GM23338 (cell line): Measurements from ENCODE around the gene CLDN2. TPM values are rescaled to one million over a fixed set of nuclear protein-coding genes. Genes with fewer than 3 reads are reported as not detected.
"Not testable (repeated sequence)": the region's sequence is repeated elsewhere in the genome, so short reads cannot be mapped to it uniquely, and the experiment has no call there.

Source experiments
- ATAC-seq: fragments of 200-7000 bp; cut with Tn5 transposase; 3 replicates; pipeline ENCODE4 v1.9.1; 2020
- DNase-seq: peaks from one replicate; pipeline ENCODE4 v3.0.0-alpha.2; 2015; ENCODE audit warnings: low spot score
- H2AFZ ChIP-seq: fragments of 200-600 bp; sonication (generic); 2 replicates; pipeline ENCODE4 v1.8.0; 2016; ENCODE audit warnings: antibody characterized with exemption, mild to moderate bottlenecking, moderate library complexity
- H3F3A ChIP-seq: fragments of 200-600 bp; sonication (generic); replicated peaks from 2 replicates; pipeline ENCODE4 v1.8.0; 2017; ENCODE audit warnings: antibody characterized with exemption, mixed run types, low read depth
- H3K27ac ChIP-seq: fragments of 200-600 bp; sonication (generic); 2 replicates; pipeline ENCODE4 v1.6.1; 2016; ENCODE audit warnings: low read depth
- H3K27me3 ChIP-seq: fragments of 200-600 bp; sonication (generic); 2 replicates; pipeline ENCODE4 v1.8.0; 2016; ENCODE audit warnings: mild to moderate bottlenecking, mixed run types, moderate library complexity; ENCODE audit not compliant: insufficient read depth
- H3K36me3 ChIP-seq: fragments of 200-600 bp; sonication (generic); 2 replicates; pipeline ENCODE4 v1.8.0; 2016; ENCODE audit warnings: mild to moderate bottlenecking; ENCODE audit not compliant: insufficient read depth
- H3K4me1 ChIP-seq: fragments of 200-600 bp; sonication (generic); 2 replicates; pipeline ENCODE4 v1.8.0; 2016; ENCODE audit warnings: mild to moderate bottlenecking, moderate library complexity; ENCODE audit not compliant: insufficient read depth
- H3K4me2 ChIP-seq: fragments of 200-600 bp; sonication (generic); 2 replicates; pipeline ENCODE4 v1.7.1; 2017; ENCODE audit warnings: mixed run types
- H3K4me3 ChIP-seq: fragments of 200-600 bp; sonication (generic); 2 replicates; pipeline ENCODE4 v1.6.1; 2016; ENCODE audit warnings: mixed run types
- H3K79me2 ChIP-seq: fragments of 200-600 bp; sonication (generic); replicated peaks from 2 replicates; pipeline ENCODE4 v1.8.0; 2017; ENCODE audit warnings: mild to moderate bottlenecking; ENCODE audit not compliant: insufficient read depth
- H3K9me2 ChIP-seq: fragments of 200-600 bp; sonication (generic); 2 replicates; pipeline ENCODE4 v1.8.0; 2017; ENCODE audit not compliant: insufficient read depth
- H4K20me1 ChIP-seq: fragments of 200-600 bp; sonication (generic); replicated peaks from 2 replicates; pipeline ENCODE4 v1.8.0; 2017; ENCODE audit warnings: mild to moderate bottlenecking; ENCODE audit not compliant: insufficient read depth
- H3K27ac Mint-ChIP-seq: 2 replicates; pipeline ENCODE4 v1.8.0; 2020; ENCODE audit warnings: inconsistent platforms, mild to moderate bottlenecking, moderate library complexity, mixed read lengths
- H3K27me3 Mint-ChIP-seq: 3 replicates; pipeline ENCODE4 v1.8.0; 2022; ENCODE audit warnings: low read depth, mild to moderate bottlenecking, moderate library complexity, mixed read lengths, inconsistent platforms; ENCODE audit not compliant: insufficient read depth, poor library complexity
- H3K36me3 Mint-ChIP-seq: 3 replicates; pipeline ENCODE4 v1.8.0; 2021; ENCODE audit warnings: low read depth, mild to moderate bottlenecking, inconsistent platforms, moderate library complexity, mixed read lengths
- H3K4me1 Mint-ChIP-seq: 3 replicates; pipeline ENCODE4 v1.8.0; 2020; ENCODE audit warnings: mild to moderate bottlenecking, inconsistent platforms, mixed read lengths
- H3K4me3 Mint-ChIP-seq: 3 replicates; pipeline ENCODE4 v1.8.0; 2021; ENCODE audit warnings: moderate library complexity, mild to moderate bottlenecking, inconsistent platforms, mixed read lengths
- H3K9me3 Mint-ChIP-seq: 3 replicates; pipeline ENCODE4 v1.8.0; 2020; ENCODE audit warnings: moderate library complexity, mild to moderate bottlenecking, inconsistent platforms, mixed read lengths
- CREB1 ChIP-seq: fragments of 250-450 bp; sonication (Bioruptor Pico); IDR thresholded peaks from 2 replicates; pipeline ENCODE4 v1.5.0; 2020; ENCODE audit warnings: low read depth, mild to moderate bottlenecking, moderate library complexity
- CTCF ChIP-seq, 2 experiments: fragments of 200-600 bp in 1 of 2; sonication (generic) in 1 of 2; conservative IDR thresholded peaks; 2 replicates each; pipeline versions ENCODE4 v1.5.1 to v1.6.1; 2016 to 2017; ENCODE audit warnings: antibody characterized with exemption in 2 of 2, low read depth in 2 of 2, mild to moderate bottlenecking in 2 of 2, moderate library complexity in 1 of 2
- ETS1 ChIP-seq: IDR thresholded peaks from 2 replicates; pipeline ENCODE4 v1.6.1; 2016; ENCODE audit warnings: antibody characterized with exemption
- EZH2 ChIP-seq: fragments of 200-600 bp; sonication (generic); IDR thresholded peaks from one replicate; pipeline ENCODE4 v1.8.0; 2017; ENCODE audit warnings: antibody characterized with exemption, mild to moderate bottlenecking, low read depth; ENCODE audit not compliant: unreplicated experiment
- JUNB ChIP-seq: IDR thresholded peaks from one replicate; pipeline ENCODE4 v1.6.1; 2016; ENCODE audit warnings: antibody characterized with exemption; ENCODE audit not compliant: unreplicated experiment
- NANOG ChIP-seq: IDR thresholded peaks from 2 replicates; pipeline ENCODE4 v1.6.1; 2016; ENCODE audit warnings: antibody characterized with exemption, borderline replicate concordance
- POLR2AphosphoS5 ChIP-seq: IDR thresholded peaks from 2 replicates; pipeline ENCODE4 v1.6.1; 2016; ENCODE audit warnings: antibody characterized with exemption, low read depth
- REST ChIP-seq: IDR thresholded peaks from one replicate; pipeline ENCODE4 v1.6.1; 2018; ENCODE audit warnings: antibody characterized with exemption; ENCODE audit not compliant: unreplicated experiment
- STAT1 ChIP-seq: IDR thresholded peaks from one replicate; pipeline ENCODE4 v1.6.1; 2016; ENCODE audit warnings: antibody characterized with exemption; ENCODE audit not compliant: unreplicated experiment
- ZNF114 ChIP-seq: fragments of 250-450 bp; sonication (Bioruptor Pico); IDR thresholded peaks from 2 replicates; pipeline ENCODE4 v1.5.0; 2020; ENCODE audit warnings: mild to moderate bottlenecking, moderate library complexity
- ZNF462 ChIP-seq: fragments of 250-450 bp; sonication (Bioruptor Pico); IDR thresholded peaks from 2 replicates; pipeline ENCODE4 v1.5.0; 2020; ENCODE audit warnings: mild to moderate bottlenecking, moderate library complexity
- polyA plus RNA-seq: library from polyadenylated mRNA; unstranded; fragments of >200 nt; fragmentation: Nextera tagmentation; extraction: Ambion mirVana; gene quantifications from 2 replicates; pipeline ENCODE4 v1.2.1, GENCODE V29; 2016
- total RNA-seq: library from RNA; depleted of rRNA; stranded (reverse); fragments of >200 nt; shearing (Covaris generic); gene quantifications from 2 replicates; pipeline ENCODE4 v1.2.3, GENCODE V29; 2014

The CLDN2 gene
- total and polyA plus RNA-seq, 2 experiments from 2014 or later, result not detected

GRCh38 chrX:106966547-106966946, 46.3 kb downstream of the CLDN2 start:
- H3K4me1 ChIP-seq, H4K20me1 ChIP-seq, H3K27me3 Mint-ChIP-seq, H3K4me2 ChIP-seq, H3K4me1 Mint-ChIP-seq, H3K27me3 ChIP-seq, H3K36me3 ChIP-seq, H3K27ac ChIP-seq, H3K79me2 ChIP-seq, H3K4me3 Mint-ChIP-seq, H3K9me2 ChIP-seq, H3K4me3 ChIP-seq, H3K9me3 Mint-ChIP-seq, H3K36me3 Mint-ChIP-seq, H3K27ac Mint-ChIP-seq, H3F3A ChIP-seq, ATAC-seq, H2AFZ ChIP-seq: not testable (repeated sequence)
- DNase-seq, result peak; percentile 28

- Mint-ChIP-seq H3K4me1 (no peaks in the 10 kb centered on the region), H3K9me3 (no peaks in the 10 kb centered on the region; the same call in 2 of the 3 replicates), H3K27me3 (no peaks in the 10 kb centered on the region), H3K36me3 (no peaks in the 10 kb centered on the region), H3K4me3 (no peak overlapping the region), H3K27ac (no peak overlapping the region)
- Histone ChIP-seq H3K4me1 (peaks cover 3% of the 10 kb centered on the region; the same call in 1 of the 2 replicates), H4K20me1 (no peaks in the 10 kb centered on the region), H3K4me3 (no peak overlapping the region), H3K79me2 (no peaks in the 10 kb centered on the region), H3K36me3 (no peaks in the 10 kb centered on the region), H3K27me3 (no peaks in the 10 kb centered on the region), H3F3A (no peaks in the 10 kb centered on the region), H2AFZ (no peak overlapping the region), H3K4me2 (no peak overlapping the region), H3K27ac (no peak overlapping the region), H3K9me2 (no peaks in the 10 kb centered on the region)
- DNase-seq (no peak), ATAC-seq (no peak)
- no peak for TF ChIP-seq EZH2
- TF ChIP-seq REST, result no peak
- no peak for TF ChIP-seq ETS1
- no peak for TF ChIP-seq JUNB
- TF ChIP-seq CTCF (conservative IDR thresholded peaks at IDR 0.05; ENCODE audit: low read depth in 2 of 2), result no peak
- TF ChIP-seq STAT1, result no peak
- TF ChIP-seq ZNF114 (CRISPR knock-in tag), result no peak
- TF ChIP-seq CREB1 (CRISPR knock-in tag), result no peak
- no peak for TF ChIP-seq ZNF462
- no peak for TF ChIP-seq NANOG
- no peak for TF ChIP-seq POLR2AphosphoS5
These were observed 52.7 kb downstream of the CLDN2 start for GRCh38 chrX:106972896-106973295.
